Calu3 (cell line): ENCODE measurements around the gene FGF22. TPM values are rescaled to one million over a fixed set of nuclear protein-coding genes. Genes with fewer than 3 reads are reported as not detected.

Experiments used
- BruUV-seq: library from RNA; stranded (reverse); fragments of 400-500 nt; replicated peaks from 2 replicates; lab custom pipeline; 2021; lab: Mats Ljungman, UMichigan
- CTCF ChIA-PET: fragments of 300-600 bp; sonication (Branson Sonifier 250); formaldehyde crosslinking; loops from one replicate; lab custom pipeline; 2022; ENCODE audit warnings: antibody characterized with exemption; lab: Charles Lee
- DNase-seq: peaks from one replicate; pipeline ENCODE4 v3.0.0; 2022
- H3K27ac Mint-ChIP-seq: one replicate; pipeline ENCODE4 v1.8.0; 2022; ENCODE audit warnings: mixed read lengths; ENCODE audit not compliant: unreplicated experiment
- H3K27me3 Mint-ChIP-seq: one replicate; pipeline ENCODE4 v1.8.0; 2022; ENCODE audit warnings: mixed read lengths; ENCODE audit not compliant: unreplicated experiment
- H3K36me3 Mint-ChIP-seq: one replicate; pipeline ENCODE4 v1.8.0; 2022; ENCODE audit warnings: mild to moderate bottlenecking, moderate library complexity, mixed read lengths; ENCODE audit not compliant: insufficient read depth, unreplicated experiment
- H3K4me1 Mint-ChIP-seq: one replicate; pipeline ENCODE4 v1.8.0; 2022; ENCODE audit warnings: mild to moderate bottlenecking, low read depth, mixed read lengths; ENCODE audit not compliant: unreplicated experiment
- H3K4me3 Mint-ChIP-seq: one replicate; pipeline ENCODE4 v1.8.0; 2022; ENCODE audit warnings: mild to moderate bottlenecking, low read depth, moderate library complexity, mixed read lengths; ENCODE audit not compliant: unreplicated experiment
- H3K9me3 Mint-ChIP-seq: one replicate; pipeline ENCODE4 v1.8.0; 2022; ENCODE audit warnings: low read depth, mixed read lengths; ENCODE audit not compliant: unreplicated experiment
- CTCF ChIP-seq: fragments of 200-600 bp; IDR thresholded peaks from one replicate; pipeline ENCODE4 v1.8.0; 2022; ENCODE audit warnings: antibody characterized with exemption; ENCODE audit not compliant: unreplicated experiment
- intact Hi-C: fragments of 100-400 bp; cut with micrococcal nuclease; formaldehyde crosslinking; loops from one replicate; pipeline ENCODE4 v1.10.0; 2022; ENCODE audit not compliant: unreplicated experiment
- total RNA-seq: library from RNA; stranded (reverse); gene quantifications from 2 replicates; pipeline ENCODE4 v1.2.3, GENCODE V29; 2022

The FGF22 gene
- total RNA-seq, 1 experiment from 2014 or later, result 0.24 TPM

GRCh38 chr19:648305-648704 lies 8.6 kb downstream of the FGF22 start:
- H3K36me3 Mint-ChIP-seq, result peaks cover 23% of the 10 kb centered on the region
- BruUV-seq, result no TSS peak
- H3K4me3 Mint-ChIP-seq, result no peak overlapping the region
- no peak for DNase-seq
- no peaks in the 10 kb centered on the region for H3K4me1 Mint-ChIP-seq
- intact Hi-C loops, result no loop called here
- no peak overlapping the region for H3K27ac Mint-ChIP-seq
- no peaks in the 10 kb centered on the region for H3K9me3 Mint-ChIP-seq
- no peak for TF ChIP-seq CTCF
- no peaks in the 10 kb centered on the region for H3K27me3 Mint-ChIP-seq
- CTCF ChIA-PET, result interaction anchor here (0.6 to 1.0 kb wide), 2 partner anchors 15 to 1387 kb away, joined by 3 to 5 read pairs; partner anchors contain the start of gene RNF126

GRCh38 chr19:648904-649801 lies 9.5 kb downstream of the FGF22 start:
- no peak for DNase-seq
- H3K36me3 Mint-ChIP-seq, result peaks cover 29% of the 10 kb centered on the region
- H3K4me1 Mint-ChIP-seq, result no peaks in the 10 kb centered on the region
- H3K9me3 Mint-ChIP-seq, result no peaks in the 10 kb centered on the region
- H3K27me3 Mint-ChIP-seq, result no peaks in the 10 kb centered on the region
- no peak for TF ChIP-seq CTCF
- CTCF ChIA-PET, result no interaction called here
- intact Hi-C loops, result no loop called here
- no peak overlapping the region for H3K27ac Mint-ChIP-seq
- H3K4me3 Mint-ChIP-seq, result no peak overlapping the region
- no TSS peak for BruUV-seq

- CTCF ChIA-PET, result no interaction called here
- Mint-ChIP-seq H3K9me3 (no peaks in the 10 kb centered on the region), H3K36me3 (peaks cover 32% of the 10 kb centered on the region), H3K27ac (no peak overlapping the region), H3K27me3 (no peaks in the 10 kb centered on the region), H3K4me1 (no peaks in the 10 kb centered on the region), H3K4me3 (no peak overlapping the region)
- intact Hi-C loops, result no loop called here
- no TSS peak for BruUV-seq
- TF ChIP-seq CTCF, result no peak
- no peak for DNase-seq
These were observed 10.4 kb downstream of the FGF22 start for GRCh38 chr19:650121-650520.

- no peaks in the 10 kb centered on the region for H3K9me3 Mint-ChIP-seq
- H3K27me3 Mint-ChIP-seq, result no peaks in the 10 kb centered on the region
- CTCF ChIA-PET, result no interaction called here
- H3K36me3 Mint-ChIP-seq, result peaks cover 29% of the 10 kb centered on the region
- H3K27ac Mint-ChIP-seq, result no peak overlapping the region
- TF ChIP-seq CTCF, result no peak
- no peak for DNase-seq
- no TSS peak for BruUV-seq
- H3K4me3 Mint-ChIP-seq, result no peak overlapping the region
- H3K4me1 Mint-ChIP-seq, result no peaks in the 10 kb centered on the region
- intact Hi-C loops, result no loop called here
These were observed 11.6 kb downstream of the FGF22 start for GRCh38 chr19:651114-651818.
